Esophagus mucosa (tissue), 1 donor: Measurements from ENCODE around the gene ACTN1. TPM values are rescaled to one million over a fixed set of nuclear protein-coding genes. Genes with fewer than 3 reads are reported as not detected.

Experiments
- ATAC-seq: fragments of 200-7000 bp; cut with Tn5 transposase; one replicate; pipeline ENCODE4 v1.9.1; 2020
- total RNA-seq: library from RNA; stranded (reverse); gene quantifications from one replicate; pipeline ENCODE4 v1.2.4, GENCODE V29; 2023
- donor health status: DM: yes; HTN: yes; CAD: no.

Gene ACTN1
- total RNA-seq, 1 donor from 2014 or later, result 117 TPM

DNA sequence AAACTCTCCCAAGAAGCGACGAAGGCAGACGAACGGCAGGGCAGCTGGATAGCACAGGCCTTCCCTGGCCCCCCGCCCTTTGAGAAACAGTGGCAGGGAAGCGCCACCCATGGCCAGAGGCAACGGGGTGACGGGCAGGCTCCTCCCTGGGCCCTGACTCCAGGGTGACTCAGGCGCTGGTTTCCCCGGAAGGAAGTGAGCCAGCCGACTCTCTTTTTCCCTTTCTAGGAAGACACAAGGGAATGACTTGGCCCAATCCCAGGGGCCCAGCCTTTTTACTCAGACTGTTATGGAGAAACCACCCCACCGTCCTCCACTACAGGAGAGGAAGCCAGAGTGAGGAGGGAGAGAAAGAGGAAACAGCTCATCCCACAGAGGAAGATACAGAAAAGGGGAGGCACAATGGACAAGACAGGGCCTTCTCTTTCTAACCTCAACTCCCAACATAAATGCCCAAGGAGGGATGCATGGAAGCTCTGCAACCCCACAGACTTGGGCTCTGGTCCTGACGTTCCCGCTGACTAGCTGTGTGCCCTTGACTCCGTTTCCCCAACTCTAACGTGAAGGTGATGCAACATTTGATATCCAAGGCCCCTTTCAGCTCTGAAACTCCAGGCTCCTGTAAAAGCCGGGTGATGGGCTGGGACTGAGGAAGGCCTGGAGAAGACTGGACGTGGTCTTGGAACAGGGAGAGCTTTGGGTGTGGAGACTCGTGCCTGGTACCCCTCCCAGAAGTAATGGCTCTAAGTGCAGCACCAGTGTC is 27.9 kb downstream of the ACTN1 start:
- peak; percentile 87 for ATAC-seq

- ATAC-seq, result no peak
These were observed 29.0 kb downstream of the ACTN1 start for GRCh38 chr14:68950111-68950510.

DNA sequence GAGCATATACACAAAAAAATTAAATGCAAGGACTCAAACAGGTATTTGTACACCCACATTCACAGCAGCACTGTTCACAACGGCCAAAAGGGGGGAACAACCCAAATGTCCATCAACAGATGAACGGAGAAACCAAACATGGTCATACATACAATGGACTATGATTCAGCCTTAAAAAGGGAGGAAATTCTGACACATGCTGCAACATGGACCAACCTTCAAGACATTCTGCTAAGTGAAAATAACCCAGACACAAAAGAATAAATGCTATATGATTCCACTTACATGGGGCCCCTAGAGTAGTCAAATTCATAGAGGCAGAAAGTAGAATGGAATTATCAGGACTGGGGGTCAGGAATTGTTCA is 29.5 kb downstream of the ACTN1 start:
- no peak for ATAC-seq

GRCh38 chr14:68948686-68949600 is 30.2 kb downstream of the ACTN1 start:
- no peak for ATAC-seq

DNA sequence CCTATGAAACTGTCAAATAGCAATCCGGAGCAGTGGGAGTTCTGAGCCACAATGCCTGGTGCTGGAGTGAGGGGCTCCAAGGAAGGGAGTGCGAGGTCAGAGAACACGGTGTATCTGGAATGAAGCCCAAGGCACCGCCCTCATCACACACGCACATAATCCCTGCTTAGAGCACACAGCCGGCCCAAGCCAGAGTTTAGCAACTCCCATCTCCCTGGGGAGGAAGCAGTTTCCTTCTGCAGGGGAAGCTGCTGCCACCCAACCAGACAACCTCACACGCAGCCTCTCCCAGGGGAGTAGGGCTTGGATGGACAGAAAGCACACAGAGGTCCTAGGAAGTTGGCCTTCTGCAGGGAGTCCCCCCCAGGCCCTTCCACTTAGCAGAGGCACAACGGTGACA is 31.3 kb downstream of the ACTN1 start:
- peak; percentile 70 for ATAC-seq

- no peak for ATAC-seq
These were observed 32.6 kb downstream of the ACTN1 start for GRCh38 chr14:68946489-68946822.

DNA sequence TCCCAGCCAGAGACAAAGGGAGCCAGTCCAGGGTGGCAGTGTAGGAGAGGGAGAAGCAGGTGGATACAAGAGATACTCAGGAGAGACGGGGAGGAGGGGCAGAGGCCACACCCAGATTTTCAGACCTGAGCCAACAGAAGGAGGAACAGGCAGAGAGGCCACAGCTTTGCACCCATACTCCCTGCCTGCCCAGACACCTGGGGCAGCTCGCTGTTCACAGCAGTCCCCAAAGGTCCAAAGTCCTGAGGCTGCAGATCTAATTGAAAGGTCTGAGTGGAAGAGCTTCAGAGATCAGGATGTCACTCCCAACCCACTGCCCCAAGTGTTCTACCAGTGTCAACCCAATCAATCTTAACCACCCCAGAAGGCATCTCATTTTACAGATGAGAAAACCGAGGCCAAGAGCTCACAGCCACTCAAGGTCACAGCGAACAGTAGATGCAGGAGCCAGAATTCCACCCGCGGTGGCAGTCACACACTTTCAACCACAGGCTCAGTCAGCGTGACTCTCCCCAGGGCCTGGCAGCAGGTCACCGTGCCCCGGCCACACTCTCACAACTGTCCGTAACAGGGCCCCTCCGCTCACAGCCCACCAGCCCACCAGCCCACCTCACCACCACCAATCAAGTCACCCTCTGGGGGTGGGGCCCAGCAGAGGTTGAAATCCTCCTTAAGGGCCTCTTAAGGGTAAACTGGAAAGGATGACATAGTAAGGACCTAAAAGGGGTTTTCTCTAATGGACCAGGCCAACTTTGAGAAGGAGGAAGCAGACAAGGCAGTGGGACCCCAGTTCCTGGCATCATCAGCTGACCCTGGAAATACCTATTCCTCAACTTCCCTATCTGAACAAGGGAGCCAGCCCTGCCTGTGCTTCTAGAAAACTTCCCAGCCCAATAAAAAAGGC is 33.3 kb downstream of the ACTN1 start:
- ATAC-seq, result peak; percentile 18

DNA sequence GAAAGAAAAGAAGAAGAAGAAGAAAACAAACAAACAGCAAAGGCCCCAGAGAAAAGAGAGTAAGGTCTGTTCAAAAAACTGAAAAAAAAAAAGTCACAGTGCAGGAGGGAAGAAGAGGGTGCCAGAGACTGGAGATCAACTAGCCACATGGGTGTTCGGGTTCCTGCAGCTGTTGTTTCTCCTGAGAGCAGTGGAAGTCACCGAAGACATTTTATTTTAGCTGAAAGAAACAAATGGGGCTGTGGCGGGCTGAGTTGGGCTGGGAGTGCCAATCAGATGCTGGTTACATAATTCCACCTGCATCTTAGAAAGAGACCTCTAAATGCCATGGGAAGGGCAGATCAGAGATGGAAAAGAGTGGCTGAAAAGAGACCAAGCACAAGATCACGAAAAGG is 33.9 kb downstream of the ACTN1 start:
- no peak for ATAC-seq

GRCh38 chr14:68944162-68944561 is 34.9 kb downstream of the ACTN1 start:
- ATAC-seq, result no peak

GRCh38 chr14:68943107-68943506 is 36.0 kb downstream of the ACTN1 start:
- no peak for ATAC-seq

DNA sequence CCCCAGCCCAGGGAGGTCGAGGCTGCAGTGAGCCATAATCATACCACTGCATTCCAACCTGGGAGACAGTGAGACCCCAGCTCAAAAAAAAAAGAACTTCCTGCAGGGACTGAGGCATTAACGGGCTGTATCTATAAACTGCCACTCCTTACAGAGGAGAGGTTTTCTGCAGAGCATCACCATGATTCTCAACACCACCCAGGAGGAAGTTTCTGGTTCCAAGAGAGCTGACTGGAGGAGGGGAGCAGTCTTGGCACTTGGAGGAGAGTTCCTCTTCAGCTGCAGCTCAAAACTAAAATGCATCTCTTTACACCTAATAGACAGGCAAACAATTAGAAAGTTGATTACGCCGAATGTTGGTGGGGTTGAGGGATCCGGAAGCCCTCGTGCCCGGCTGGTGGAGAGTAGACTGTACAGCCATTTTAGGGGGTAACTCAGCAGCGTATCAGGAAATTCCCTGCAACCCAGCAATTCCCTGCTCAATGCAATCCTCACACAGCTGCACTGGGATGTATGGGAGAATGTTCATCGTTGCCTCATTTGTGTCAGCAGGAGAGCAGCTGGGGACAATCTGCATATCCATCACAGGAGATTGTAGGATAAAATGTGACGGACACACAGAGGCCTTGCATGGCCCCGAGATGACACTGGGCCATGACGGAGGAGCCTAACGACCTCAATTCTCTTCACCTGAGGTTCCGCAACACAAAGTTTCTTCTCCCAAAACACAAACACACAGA is 36.6 kb downstream of the ACTN1 start:
- no peak for ATAC-seq

GRCh38 chr14:68941820-68942219 is 37.3 kb downstream of the ACTN1 start:
- peak; percentile 81 for ATAC-seq

- ATAC-seq, result no peak
These were observed 38.4 kb downstream of the ACTN1 start for GRCh38 chr14:68940614-68941185.

DNA sequence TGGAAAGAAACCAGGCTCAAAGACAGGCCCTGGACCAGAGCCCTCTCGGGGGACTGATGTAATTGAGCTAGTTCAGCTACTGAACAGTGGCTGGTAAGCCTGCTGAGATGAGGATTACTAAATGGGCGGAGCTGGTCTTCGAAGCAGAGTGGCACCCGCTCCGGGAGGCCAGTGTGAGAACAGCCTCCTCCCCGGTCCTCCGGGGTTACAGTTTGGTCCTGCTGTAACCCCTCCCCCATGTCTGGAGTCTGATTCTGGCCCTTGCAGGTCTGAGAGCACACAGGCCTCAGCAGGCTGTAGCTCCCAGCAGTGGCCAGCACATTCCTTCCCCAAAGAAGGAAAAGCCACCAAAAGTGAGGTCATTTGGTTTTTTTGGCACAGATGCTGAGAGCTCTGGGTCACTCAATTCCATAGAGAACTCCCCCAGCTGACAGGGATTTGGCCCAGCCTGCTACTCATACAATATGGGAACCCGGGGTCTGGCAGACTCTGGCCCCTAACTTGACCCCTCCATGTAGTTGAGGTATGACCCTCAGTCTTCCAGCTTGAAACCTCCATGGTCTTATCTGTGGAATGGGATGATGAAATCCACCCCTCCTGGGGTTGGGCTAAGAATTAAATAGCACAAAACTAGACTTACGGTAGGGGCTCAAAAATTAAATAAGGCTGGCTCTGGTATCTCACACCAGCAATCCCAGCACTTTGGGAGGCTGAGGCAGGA is 39.0 kb downstream of the ACTN1 start:
- ATAC-seq, result peak; percentile 16

DNA sequence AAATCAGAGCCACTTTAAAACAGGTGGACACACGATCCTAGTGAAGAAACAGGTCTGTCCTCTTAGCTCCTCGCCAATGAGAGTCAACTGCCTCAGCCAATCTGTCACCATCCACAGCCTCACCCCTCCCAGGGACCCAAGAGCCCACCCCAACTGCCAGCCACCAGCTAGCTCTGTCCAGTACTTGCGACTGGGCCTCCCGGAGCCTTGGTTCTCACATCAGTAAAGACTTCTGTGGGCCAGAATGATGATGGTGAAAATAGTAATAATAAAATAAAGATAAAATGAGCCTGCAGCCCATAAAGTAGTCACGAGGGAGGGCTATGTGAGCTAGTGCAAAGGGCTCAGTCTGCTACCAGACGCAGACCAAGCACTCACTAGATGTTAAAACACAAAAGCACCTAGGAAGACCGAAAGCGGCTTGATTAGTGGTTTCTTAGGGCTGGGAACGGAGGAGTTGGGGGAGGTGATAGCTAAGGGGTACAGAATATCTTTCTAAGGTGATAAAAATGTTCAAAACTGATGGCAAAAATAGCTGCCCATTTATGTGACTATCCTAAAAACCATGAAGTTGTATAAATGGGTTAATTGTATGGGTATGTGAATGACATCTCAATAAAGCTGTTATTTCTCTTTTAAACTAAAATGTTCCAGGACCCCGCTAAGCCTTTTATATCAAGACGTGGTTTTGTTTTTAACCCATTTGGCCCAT is 39.8 kb downstream of the ACTN1 start:
- ATAC-seq, result no peak

- no peak for ATAC-seq
These were observed 40.6 kb downstream of the ACTN1 start for GRCh38 chr14:68938271-68939150.

- ATAC-seq, result peak; percentile 41
These were observed 41.4 kb downstream of the ACTN1 start for GRCh38 chr14:68937471-68938270.

- no peak for ATAC-seq
These were observed 42.1 kb downstream of the ACTN1 start for GRCh38 chr14:68936980-68937379.

DNA sequence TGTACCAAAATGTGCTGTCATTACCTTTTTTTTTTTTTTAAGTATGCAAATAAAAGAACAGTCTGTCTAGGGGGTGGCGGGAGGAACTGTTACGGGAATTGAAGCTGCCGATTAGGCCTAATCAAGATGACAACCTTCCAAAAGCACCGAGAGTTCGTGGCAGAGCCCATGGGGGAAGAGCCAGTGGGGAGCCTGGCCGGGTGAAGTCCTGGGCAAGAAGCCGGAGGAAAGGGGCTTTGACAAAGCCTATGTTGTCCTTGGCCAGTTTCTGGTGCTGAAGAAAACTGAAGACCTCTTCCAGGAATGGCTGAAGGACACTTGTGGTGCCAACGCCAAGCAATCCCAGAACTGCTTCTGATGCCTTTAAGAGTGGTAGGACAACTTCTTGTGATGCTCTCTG is 42.6 kb downstream of the ACTN1 start:
- ATAC-seq, result no peak
